ENCODE data around the gene PLSCR3. TPM values are rescaled to one million over a fixed set of nuclear protein-coding genes. Genes with fewer than 3 reads are reported as not detected.
A peak's percentile ranks its signal among the peaks of the same experiment; 100 is the strongest.

PLSCR3 gene
- total RNA-seq, 2 experiments from 2014 or later, result 63.0 to 66.8 TPM

DNA sequence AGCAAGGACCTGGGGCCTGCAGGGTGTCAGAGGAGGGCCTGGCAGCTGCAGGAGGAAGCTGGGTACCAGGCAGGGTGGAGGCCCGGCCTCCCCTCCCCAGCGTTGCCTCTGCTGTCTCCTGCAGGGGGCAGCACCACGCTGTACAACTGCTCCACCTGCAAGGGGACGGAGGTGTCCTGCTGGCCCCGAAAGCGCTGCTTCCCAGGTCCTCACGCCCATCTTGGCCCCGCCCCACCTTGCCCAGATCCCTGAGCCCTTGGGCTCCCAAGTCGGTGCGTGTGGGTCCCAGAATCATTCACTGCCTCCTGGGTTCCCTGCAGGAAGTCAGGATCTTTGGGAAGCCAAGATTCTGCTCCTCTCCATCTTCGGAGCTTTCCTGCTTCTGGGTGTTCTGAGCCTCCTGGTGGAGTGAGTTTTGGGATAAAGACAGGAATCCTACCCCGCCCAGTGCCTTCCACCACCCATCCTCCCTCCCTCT, 38.2 kb downstream of the PLSCR3 start:
- no peak overlapping the region for H3K27ac Mint-ChIP-seq

GRCh38 chr17:7355573-7355972, 38.8 kb downstream of the PLSCR3 start:
- no peak overlapping the region for H3K4me3 Mint-ChIP-seq
- no peak for DNase-seq
- peaks cover 33% of the 10 kb centered on the region for H3K4me1 Mint-ChIP-seq
- H3K9me3 Mint-ChIP-seq, result no peaks in the 10 kb centered on the region
- H3K36me3 Mint-ChIP-seq, result peaks cover 13% of the 10 kb centered on the region
- no peak overlapping the region for H3K27ac Mint-ChIP-seq
- H3K27me3 Mint-ChIP-seq, result no peaks in the 10 kb centered on the region

More for the DNA sequence above, 38.2 kb downstream of the PLSCR3 start:
- Mint-ChIP-seq H3K4me1 (peaks cover 27% of the 10 kb centered on the region), H3K36me3 (peaks cover 7% of the 10 kb centered on the region), H3K9me3 (no peaks in the 10 kb centered on the region), H3K27me3 (no peaks in the 10 kb centered on the region), H3K4me3 (no peak overlapping the region)
- DNase-seq, result peak; percentile 87

DNA sequence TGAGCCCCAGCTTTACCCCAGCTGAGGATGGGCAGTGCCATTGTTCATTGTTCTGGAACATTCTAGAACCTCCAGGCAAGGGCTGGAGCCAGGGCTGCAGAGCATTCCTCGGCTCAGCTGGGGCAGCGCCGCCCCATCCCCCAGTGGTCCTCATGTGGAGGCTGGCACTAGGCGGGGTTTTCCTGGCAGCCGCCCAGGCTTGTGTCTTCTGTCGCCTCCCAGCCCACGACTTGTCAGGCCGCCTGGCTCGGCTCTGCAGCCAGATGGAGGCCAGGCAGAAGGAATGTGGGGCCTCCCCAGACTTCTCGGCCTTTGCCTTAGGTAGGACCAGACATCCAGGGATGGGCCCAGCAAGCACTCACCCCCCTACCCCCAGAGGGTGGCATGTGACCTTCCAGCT, 39.3 kb downstream of the PLSCR3 start, which contains the start of gene TMEM95:
Gene TMEM95 (plus strand): TSS at position 104 of the 400 bp plus-strand sequence. CDS start 49 bp downstream, at position 153.
- Mint-ChIP-seq H3K4me1 (peaks cover 36% of the 10 kb centered on the region), H3K27me3 (no peaks in the 10 kb centered on the region), H3K9me3 (no peaks in the 10 kb centered on the region), H3K4me3 (peak within 1 kb of the TSS; percentile 11), H3K27ac (peak within 1 kb of the TSS; percentile 57), H3K36me3 (peaks cover 17% of the 10 kb centered on the region)
- no peak for DNase-seq

GRCh38 chr17:7354262-7354843, 40.0 kb downstream of the PLSCR3 start:
- H3K4me1 Mint-ChIP-seq, result peaks cover 42% of the 10 kb centered on the region
- no peaks in the 10 kb centered on the region for H3K9me3 Mint-ChIP-seq
- no peaks in the 10 kb centered on the region for H3K27me3 Mint-ChIP-seq
- H3K4me3 Mint-ChIP-seq, result peak overlapping the region; percentile 11
- peak overlapping the region; percentile 57 for H3K27ac Mint-ChIP-seq
- peak; percentile 46 for DNase-seq
- peaks cover 22% of the 10 kb centered on the region for H3K36me3 Mint-ChIP-seq

DNA sequence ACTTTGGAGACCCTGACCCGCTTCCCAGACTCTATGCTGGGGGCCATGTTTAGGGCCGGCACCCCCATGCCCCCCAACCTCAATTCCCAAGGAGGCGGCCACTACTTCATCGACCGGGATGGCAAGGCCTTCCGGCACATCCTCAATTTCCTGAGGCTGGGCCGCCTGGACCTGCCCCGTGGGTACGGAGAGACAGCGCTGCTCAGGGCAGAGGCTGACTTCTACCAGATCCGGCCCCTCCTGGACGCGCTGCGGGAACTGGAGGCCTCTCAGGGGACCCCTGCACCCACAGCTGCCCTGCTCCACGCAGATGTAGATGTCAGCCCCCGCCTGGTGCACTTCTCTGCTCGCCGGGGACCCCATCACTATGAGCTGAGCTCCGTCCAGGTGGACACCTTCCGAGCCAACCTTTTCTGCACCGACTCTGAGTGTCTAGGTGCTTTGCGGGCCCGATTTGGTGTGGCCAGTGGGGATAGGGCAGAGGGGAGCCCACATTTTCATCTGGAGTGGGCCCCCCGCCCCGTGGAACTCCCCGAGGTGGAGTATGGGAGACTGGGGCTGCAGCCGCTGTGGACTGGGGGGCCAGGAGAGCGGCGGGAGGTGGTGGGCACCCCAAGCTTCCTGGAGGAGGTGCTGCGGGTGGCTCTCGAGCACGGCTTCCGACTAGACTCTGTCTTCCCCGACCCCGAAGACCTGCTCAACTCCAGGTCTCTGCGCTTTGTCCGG, 41.3 kb downstream of the PLSCR3 start:
- H3K27ac Mint-ChIP-seq, result peak overlapping the region; percentile 47
- no peak for DNase-seq
- peaks cover 45% of the 10 kb centered on the region for H3K4me1 Mint-ChIP-seq
- no peaks in the 10 kb centered on the region for H3K9me3 Mint-ChIP-seq
- H3K36me3 Mint-ChIP-seq, result peaks cover 28% of the 10 kb centered on the region
- peak overlapping the region; percentile 86 for H3K4me3 Mint-ChIP-seq
- H3K27me3 Mint-ChIP-seq, result no peaks in the 10 kb centered on the region

- Mint-ChIP-seq H3K36me3 (peaks cover 28% of the 10 kb centered on the region), H3K4me1 (peaks cover 45% of the 10 kb centered on the region), H3K9me3 (no peaks in the 10 kb centered on the region), H3K4me3 (peak overlapping the region; percentile 86), H3K27ac (peak overlapping the region; percentile 47), H3K27me3 (no peaks in the 10 kb centered on the region)
- no peak for DNase-seq
Observed at GRCh38 chr17:7352503-7352889, 41.8 kb downstream of the PLSCR3 start.

- peak; percentile 85 for DNase-seq
- Mint-ChIP-seq H3K4me1 (peaks cover 45% of the 10 kb centered on the region), H3K9me3 (no peaks in the 10 kb centered on the region), H3K36me3 (peaks cover 28% of the 10 kb centered on the region), H3K4me3 (peak within 1 kb of the TSS; percentile 86), H3K27ac (peak within 1 kb of the TSS; percentile 80), H3K27me3 (no peaks in the 10 kb centered on the region)
Observed at GRCh38 chr17:7351665-7352502, 42.4 kb downstream of the PLSCR3 start, which contains the start of gene KCTD11. Gene KCTD11, plus strand, starts transcription at chr17:7352162.

- Mint-ChIP-seq H3K4me1 (peaks cover 31% of the 10 kb centered on the region), H3K36me3 (peaks cover 26% of the 10 kb centered on the region), H3K4me3 (no peak overlapping the region), H3K27ac (peak overlapping the region; percentile 66), H3K9me3 (no peaks in the 10 kb centered on the region), H3K27me3 (no peaks in the 10 kb centered on the region)
- DNase-seq, result no peak
Observed at GRCh38 chr17:7348478-7349242, 45.7 kb downstream of the PLSCR3 start.

DNA sequence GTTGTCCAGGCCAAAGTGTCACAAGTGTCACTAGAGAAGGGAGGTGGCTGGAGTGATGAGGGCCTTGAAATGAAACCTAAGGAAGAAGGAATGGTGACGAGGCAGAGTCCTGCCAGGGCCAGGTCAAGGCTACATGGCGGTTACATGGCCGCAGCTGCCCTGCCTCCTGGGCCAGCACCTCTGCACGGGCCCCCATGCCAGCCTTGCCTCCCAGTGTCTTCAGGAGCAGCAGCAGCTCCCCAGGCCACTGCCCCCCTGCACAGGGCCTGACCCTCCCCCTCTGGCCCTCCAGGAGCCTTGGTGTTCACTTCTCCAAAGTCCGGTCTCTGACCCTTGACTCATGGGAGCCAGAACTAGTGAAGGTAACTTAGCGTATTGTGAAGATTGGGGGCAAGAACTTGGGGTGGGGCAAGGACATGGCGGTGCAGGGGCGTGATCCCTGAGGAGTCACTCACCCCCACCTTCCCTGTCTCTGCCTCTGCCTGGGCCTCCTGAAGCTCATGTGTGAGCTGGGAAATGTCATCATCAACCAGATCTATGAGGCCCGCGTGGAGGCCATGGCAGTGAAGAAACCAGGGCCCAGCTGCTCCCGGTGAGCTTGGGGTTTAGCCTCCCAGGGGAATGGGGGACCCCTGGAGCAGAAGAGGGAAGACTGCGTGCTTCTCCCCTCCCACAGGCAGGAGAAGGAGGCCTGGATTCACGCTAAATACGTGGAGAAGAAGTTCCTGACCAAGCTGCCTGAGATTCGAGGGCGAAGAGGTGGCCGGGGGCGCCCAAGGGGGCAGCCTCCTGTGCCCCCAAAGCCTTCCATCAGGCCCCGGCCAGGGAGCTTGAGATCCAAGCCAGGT, 46.5 kb downstream of the PLSCR3 start:
- Mint-ChIP-seq H3K27ac (peak overlapping the region; percentile 66), H3K4me3 (no peak overlapping the region), H3K4me1 (peaks cover 30% of the 10 kb centered on the region), H3K36me3 (peaks cover 27% of the 10 kb centered on the region), H3K9me3 (no peaks in the 10 kb centered on the region), H3K27me3 (no peaks in the 10 kb centered on the region)
- no peak for DNase-seq

DNA sequence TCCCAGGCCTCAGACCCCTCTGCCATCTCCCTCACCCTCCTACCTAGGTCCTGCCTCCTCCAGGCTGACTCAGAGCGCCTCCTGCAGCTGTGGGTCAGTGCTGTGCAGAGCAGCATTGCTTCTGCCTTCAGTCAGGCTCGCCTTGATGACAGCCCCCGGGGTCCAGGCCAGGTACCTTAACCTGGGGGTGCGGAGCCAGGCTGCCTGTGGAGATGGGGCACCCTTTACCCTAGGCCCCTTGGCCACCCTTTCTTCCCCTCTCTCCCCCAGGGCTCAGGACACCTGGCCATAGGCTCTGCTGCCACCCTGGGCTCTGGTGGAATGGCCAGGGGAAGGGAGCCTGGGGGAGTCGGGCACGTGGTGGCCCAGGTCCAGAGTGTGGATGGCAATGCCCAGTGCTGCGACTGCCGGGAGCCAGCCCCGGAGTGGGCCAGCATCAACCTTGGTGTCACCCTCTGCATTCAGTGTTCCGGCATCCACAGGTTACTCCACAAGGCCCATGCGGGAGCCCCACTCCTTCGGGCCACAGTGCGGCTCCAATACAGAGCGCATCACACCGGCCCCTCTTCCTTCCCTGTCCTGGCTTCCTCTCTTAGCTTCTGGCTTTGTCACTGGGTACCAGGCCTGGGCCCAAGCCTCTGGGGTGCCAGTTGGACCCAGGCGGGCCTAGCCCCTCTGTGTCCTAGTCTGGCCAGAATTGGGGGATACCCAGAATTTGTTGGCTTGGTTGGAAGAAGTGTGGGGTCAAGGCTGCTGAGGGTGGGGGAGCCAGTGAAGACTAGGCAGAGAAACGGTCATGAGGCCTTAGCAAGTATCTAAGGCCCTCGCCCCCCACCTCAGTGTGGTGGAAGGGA, 47.3 kb downstream of the PLSCR3 start:
- peaks cover 23% of the 10 kb centered on the region for H3K4me1 Mint-ChIP-seq

DNA sequence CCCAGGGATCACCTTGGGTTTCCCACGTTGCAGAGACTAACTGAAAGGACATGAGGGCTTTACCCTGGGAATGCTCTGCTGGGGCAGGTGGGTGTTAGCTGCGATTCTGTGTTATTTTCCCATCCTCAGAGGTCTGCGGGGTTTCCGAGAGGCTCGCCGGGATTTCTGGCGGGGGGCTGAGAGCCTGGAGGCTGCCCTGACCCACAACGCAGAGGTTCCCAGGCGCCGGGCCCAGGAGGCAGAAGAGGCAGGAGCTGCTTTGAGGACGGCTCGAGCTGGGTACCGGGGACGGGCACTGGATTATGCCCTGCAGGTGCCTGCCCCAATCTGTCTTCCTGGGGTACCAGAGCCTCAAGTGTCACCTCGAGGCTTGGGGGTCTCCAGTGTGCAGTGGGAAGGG, 51.1 kb downstream of the PLSCR3 start:
- Mint-ChIP-seq H3K4me3 (no peak overlapping the region), H3K27ac (peak overlapping the region; percentile 73), H3K36me3 (peaks cover 15% of the 10 kb centered on the region), H3K9me3 (no peaks in the 10 kb centered on the region), H3K27me3 (no peaks in the 10 kb centered on the region), H3K4me1 (peaks cover 13% of the 10 kb centered on the region)
- DNase-seq, result no peak

More for the DNA sequence above, 47.3 kb downstream of the PLSCR3 start:
- Mint-ChIP-seq H3K27me3 (no peaks in the 10 kb centered on the region), H3K27ac (peak overlapping the region; percentile 42), H3K36me3 (peaks cover 25% of the 10 kb centered on the region), H3K9me3 (no peaks in the 10 kb centered on the region), H3K4me3 (no peak overlapping the region)
- no peak for DNase-seq

GRCh38 chr17:7341842-7342241, 52.5 kb downstream of the PLSCR3 start:
- no peaks in the 10 kb centered on the region for H3K9me3 Mint-ChIP-seq
- no peak for DNase-seq
- no peak overlapping the region for H3K4me3 Mint-ChIP-seq
- H3K27ac Mint-ChIP-seq, result no peak overlapping the region
- peaks cover 27% of the 10 kb centered on the region for H3K36me3 Mint-ChIP-seq
- H3K27me3 Mint-ChIP-seq, result no peaks in the 10 kb centered on the region
- peaks cover 21% of the 10 kb centered on the region for H3K4me1 Mint-ChIP-seq

DNA sequence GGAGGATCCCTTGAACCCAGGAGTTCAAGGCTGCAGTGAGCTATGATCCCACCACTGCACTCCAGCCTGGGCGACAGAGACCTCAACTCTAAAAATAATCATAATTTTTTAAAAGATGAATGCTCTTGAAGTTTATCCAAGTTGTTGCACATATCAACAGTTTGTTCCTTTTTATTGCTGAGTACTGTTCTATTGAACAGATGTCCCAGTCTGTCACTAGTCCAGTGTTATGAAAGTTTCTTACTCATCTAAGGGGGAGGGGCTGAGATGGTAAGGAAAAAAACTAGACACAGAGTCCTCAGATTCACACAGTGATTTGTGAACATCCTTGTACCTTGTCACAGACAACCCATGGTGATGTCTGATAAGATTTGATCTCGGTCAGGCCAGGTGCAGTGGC, 54.1 kb downstream of the PLSCR3 start:
- no peak overlapping the region for H3K27ac Mint-ChIP-seq
- no peak overlapping the region for H3K4me3 Mint-ChIP-seq
- no peak for DNase-seq
- no peaks in the 10 kb centered on the region for H3K27me3 Mint-ChIP-seq
- no peaks in the 10 kb centered on the region for H3K9me3 Mint-ChIP-seq
- H3K36me3 Mint-ChIP-seq, result peaks cover 28% of the 10 kb centered on the region
- peaks cover 32% of the 10 kb centered on the region for H3K4me1 Mint-ChIP-seq
